NCI-H2081 (cell line): ENCODE measurements around the gene MRPS31.
A peak's percentile ranks its signal among the peaks of the same experiment; 100 is the strongest.
"Not testable (repeated sequence)": the region's sequence is repeated elsewhere in the genome, so short reads cannot be mapped to it uniquely, and the experiment has no call there.

Experiments
- DNase-seq, 2 experiments: peaks; one replicate each; lab custom pipeline; 2025; lab: John Stamatoyannopoulos, UW

MRPS31 gene

GRCh38 chr13:40758811-40759210 is 12.2 kb downstream of the MRPS31 start:
- DNase-seq: no peak

- DNase-seq: no peak
Measured at GRCh38 chr13:40756042-40756441, 14.9 kb downstream of the MRPS31 start.

- DNase-seq: no peak
Measured at GRCh38 chr13:40755082-40755700, 15.8 kb downstream of the MRPS31 start.

GRCh38 chr13:40749327-40749726 is 21.7 kb downstream of the MRPS31 start:
- no peak for DNase-seq

- not testable (repeated sequence) for DNase-seq
Measured at GRCh38 chr13:40735232-40735548, 35.8 kb downstream of the MRPS31 start.

GRCh38 chr13:40734536-40735231 is 36.3 kb downstream of the MRPS31 start:
- not testable (repeated sequence) for DNase-seq

- no peak for DNase-seq
Measured at GRCh38 chr13:40732658-40733057, 38.3 kb downstream of the MRPS31 start.

- no peak for DNase-seq
Measured at GRCh38 chr13:40728595-40728994, 42.4 kb downstream of the MRPS31 start.

GRCh38 chr13:40714433-40714832 is 56.6 kb downstream of the MRPS31 start:
- DNase-seq: not testable (repeated sequence)

GRCh38 chr13:40706439-40706838 is 64.6 kb downstream of the MRPS31 start:
- no peak for DNase-seq

GRCh38 chr13:40697711-40698110 is 73.3 kb downstream of the MRPS31 start:
- DNase-seq: no peak

GRCh38 chr13:40694426-40694825 is 76.6 kb downstream of the MRPS31 start:
- no peak for DNase-seq

- DNase-seq: no peak
Measured at GRCh38 chr13:40692946-40693345, 78.0 kb downstream of the MRPS31 start.

- no peak for DNase-seq
Measured at GRCh38 chr13:40688781-40689180, 82.2 kb downstream of the MRPS31 start.

GRCh38 chr13:40682449-40683240 is 88.3 kb downstream of the MRPS31 start:
- peak in 1 of 2 experiments; percentile 17 for DNase-seq

- no peak for DNase-seq
Measured at GRCh38 chr13:40681341-40682146, 89.4 kb downstream of the MRPS31 start.

GRCh38 chr13:40680659-40681323 is 90.2 kb downstream of the MRPS31 start:
- DNase-seq: no peak

- DNase-seq: no peak
Measured at GRCh38 chr13:40679480-40679985, 91.5 kb downstream of the MRPS31 start.
